NCI-H128 (cell line): ENCODE measurements around the gene TP53I11.

Experiments
- DNase-seq: peaks from one replicate; lab custom pipeline; 2025; ENCODE audit not compliant: unreplicated experiment; lab: John Stamatoyannopoulos, UW

The TP53I11 gene

DNA sequence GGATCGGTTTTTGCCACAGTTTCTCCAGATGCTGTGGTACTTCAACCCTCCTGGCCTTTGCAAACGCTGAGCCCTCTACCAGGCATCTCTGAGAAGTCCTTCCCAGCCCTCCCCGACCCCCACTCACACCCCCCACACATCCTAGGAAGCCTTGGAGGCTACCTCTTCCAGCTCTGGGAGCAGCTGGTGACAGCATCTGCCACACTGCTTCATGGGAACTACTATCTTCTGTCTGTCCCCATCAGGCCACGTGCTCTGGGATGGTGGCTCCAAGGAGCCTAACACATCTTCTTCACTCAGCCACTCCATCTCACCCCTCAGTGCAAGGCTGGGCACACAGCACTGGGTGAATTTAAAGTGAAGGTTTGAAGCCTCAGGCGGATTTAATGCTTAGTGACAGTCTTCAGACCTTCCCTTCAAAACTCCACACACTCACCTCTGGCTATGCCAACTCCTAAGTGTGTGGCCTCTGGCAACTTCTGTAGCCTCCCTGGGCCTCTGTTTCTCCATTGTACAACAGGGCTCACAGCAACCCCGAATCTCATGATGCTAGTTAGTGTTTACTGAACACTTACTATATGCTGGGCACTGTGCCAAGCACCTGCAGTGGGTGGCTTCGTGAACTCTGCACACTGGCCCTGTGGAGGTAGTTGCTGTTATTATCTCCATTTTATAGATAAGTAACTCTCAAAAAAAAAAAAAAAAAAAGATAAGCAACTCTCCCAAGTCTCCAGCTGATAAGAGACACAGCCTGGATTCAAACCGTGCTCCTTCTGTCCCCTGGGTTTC, 7.3 kb upstream of the TP53I11 start:
- no peak for DNase-seq

DNA sequence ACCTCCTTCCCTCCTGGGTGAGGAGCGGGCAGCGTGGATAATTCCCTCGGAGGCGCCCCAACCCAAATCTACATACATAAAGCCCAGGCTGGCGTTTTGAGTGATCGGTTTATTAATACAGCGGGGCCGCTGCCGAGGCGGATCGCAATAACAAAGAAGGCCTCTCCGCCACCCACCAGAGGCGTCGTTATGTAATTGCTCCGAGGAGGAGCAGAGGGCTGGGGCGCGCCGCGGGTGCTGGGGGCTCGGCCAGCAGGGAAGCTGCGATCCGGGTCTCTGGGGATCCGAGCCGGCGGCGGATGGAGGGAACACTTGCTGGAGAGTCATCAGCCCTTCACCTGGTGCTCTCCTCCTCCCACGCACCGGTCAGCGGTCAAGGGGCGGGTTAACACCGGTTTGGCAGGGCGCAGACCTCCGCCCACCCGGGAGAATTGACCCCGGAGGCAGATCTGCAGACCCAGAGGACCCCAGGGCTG, 6.4 kb upstream of the TP53I11 start:
- DNase-seq = no peak

DNA sequence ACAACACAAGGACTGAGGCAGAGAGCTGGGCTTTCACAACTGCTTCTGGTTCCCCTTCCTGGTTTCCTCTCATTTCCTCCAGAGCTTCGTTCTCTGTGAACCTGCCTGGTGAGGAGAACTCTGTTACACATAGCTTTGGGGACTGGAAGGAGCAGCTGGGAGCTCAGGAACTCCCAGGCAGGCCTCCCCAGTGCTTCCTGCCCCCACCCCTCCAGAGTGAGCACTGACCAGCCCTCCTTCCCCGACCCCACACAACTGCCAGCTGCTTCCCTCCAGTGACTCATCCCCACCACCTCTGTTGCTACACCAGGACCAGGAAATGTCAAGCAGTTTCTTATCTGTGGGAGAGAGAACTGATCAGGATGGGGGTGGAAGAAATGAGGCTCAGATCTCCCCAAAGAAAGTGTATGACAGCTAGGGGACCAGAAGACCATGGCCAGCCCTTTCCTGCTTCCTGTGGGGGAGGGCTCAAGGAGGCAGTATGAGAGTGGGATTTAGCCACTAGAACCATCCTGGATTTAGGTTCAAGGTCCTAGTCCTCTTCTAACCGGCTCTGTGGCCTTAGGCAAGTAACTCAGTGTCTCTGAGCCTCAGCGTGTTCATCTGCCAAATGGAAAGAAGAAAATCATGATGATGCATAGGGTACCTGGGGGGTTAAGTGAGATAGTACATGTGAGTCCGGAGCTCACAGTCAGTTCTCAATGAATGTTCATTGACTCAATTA, 4.5 kb upstream of the TP53I11 start:
- DNase-seq = no peak

DNA sequence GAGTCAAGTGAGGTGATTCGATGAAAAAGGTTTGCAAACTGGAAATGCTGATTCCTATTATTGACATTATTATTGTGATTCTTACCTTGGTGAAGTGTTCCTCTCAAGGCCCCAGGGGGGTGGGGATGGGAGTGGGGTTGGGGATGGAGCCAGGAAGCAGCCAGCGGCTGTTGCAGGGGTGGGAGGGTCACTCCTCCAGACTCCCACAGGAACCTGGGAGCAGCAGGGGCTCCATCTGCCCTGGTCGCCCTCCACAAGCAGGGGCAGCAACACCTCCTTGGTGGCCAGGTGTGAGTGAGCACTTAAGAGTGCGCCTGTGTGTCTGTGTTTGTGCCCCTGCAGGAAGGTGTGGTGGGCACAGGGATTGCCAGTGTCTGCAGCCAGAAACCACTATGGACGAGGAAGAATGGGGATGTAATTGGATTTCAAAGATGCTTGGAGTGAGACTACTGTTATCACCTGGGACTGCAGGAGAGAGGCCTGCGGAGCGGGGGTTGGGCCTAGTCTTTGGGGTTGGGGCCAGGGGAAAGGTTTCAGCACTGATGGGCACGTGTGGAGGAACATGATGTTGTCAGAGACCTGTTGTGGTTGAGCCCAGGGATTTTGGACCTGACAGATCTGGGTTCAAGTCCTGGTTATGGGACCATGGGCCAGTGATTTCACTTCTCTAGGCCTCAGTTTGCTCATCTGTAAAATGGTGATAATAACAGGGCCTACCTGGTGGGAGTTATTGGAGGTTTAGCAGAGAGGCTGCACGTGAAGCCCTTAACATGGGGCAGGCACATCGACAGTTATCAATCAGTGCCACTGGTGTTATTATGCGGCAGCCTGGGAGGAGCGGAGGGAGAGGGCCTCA, 3.6 kb upstream of the TP53I11 start:
- no peak for DNase-seq

DNA sequence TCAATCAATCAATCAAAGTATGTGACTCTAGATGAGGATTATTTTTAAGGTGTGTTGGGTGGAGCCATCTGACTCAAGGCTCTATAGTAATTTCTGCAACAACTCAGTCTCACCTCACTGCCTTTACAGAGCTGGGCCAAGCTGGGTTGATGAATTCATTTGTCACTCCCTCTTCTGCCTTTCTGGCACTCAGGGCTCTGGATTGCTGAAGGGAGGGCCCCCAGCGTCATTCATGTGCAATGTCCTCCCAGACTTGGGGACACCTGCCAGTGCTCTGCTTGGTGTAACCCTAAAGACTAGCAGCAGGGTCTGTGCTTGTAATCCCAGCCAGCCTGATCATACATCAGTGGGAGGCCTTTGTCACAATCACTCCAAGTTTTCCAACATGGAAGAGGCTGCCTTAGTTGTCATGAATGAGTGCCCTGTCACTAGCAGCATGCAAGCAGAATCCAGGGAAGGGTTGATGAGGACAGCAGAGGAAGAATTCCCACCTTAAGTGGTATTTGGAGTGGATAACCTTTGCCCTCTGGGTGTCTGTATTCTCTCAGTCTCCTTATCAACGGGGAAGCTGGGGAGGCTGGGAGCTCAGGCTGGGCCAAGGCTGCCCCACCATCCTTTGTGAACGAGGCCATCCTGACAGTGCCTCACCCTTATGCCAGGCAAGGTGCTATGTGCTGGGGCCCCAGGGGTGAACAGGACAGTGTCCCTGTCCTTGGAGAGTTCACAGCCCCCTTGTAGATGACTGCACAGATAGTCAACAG, 2.0 kb upstream of the TP53I11 start:
- no peak for DNase-seq

DNA sequence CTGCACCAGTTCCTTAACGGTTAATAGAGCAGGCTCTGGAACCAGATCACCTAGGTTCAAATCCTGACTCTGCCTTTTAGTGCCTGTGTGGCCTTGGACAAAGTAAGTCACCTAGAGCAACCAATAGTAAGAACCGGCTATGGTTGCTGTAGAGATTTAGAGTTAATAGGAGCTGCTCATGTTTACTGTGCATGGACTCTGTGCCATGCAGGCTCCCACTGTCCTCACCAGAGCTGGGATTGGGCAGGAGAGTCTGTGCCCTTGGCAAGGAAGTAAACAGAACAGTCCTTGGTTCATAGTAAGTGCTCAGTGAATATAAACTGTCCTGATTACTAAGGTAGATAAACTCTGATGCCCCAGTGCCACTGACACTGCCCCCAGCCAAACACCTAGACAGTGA, 1.4 kb upstream of the TP53I11 start:
- no peak for DNase-seq

DNA sequence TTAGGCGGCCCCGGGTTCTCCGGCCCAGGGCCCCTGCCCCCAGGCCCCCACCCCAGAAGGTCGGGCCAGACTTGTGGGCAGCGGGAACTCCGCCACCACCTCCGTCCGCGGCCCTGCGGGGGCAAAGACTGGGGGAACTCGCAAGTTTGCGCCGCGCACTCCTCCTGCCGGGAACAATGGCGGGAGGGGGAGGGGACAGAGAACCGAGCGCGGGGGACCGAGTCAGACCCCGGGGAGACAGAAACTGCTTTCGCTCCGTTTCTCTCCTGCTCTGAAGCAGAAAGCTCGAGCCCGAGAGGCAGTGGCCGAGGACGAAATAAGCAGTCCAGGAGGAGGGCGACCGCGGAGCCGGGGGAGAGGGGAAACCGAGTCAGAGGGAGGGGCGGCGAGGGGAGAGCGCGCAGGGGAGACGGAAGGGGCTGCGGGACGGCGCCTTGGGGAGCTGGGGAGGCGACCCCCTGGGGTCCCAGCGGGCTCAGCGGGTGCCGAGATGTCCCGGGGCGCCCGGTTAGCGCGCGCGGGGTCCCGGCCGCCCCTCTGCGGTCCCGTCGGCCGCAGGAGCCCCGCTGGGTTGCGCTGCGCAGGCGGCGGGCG, 555 bp downstream of the TP53I11 start:
- DNase-seq = no peak

DNA sequence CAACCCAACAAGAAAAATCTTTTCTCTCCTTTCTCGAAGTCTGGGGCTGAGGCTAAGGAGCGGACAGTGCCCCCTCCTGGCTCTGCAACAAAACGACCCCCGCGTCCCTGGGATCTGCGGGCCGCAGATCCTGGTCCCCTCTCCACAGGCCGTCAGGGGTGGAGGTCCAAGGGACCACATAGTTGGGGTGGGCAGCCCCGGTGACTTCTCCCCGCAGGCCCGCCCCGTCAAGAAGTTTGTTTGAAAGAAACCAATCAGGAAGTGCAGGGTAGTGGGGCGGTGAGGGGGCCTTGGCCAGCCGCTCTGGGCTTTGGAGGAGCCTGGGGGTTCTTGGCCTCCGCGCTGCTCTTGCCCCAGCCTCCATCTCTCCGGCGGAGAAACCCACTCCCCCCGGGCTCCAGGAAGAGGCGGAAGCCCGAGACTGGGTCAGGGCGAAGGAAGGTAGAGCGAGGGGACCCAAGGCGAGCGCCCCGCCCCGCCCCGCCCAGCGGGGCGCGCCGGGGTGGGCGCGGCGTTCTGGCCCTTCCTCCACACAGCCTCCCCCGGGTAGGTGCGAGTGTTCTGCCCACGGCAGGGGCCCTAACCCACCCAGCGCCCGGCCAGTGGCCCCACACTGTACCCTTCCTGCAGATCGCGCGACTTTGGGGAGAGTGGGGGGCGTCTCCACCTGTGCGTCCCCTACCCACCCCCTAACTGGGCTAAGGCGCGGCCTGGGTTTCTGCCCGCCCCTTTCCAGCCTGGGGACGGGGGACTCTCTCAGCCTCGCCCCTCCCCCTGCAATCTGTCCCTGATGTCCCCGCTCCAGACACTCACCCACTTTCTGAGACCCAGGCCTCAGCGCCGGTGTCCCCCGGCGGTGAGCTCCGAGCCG, 1.3 kb downstream of the TP53I11 start:
- DNase-seq = no peak

DNA sequence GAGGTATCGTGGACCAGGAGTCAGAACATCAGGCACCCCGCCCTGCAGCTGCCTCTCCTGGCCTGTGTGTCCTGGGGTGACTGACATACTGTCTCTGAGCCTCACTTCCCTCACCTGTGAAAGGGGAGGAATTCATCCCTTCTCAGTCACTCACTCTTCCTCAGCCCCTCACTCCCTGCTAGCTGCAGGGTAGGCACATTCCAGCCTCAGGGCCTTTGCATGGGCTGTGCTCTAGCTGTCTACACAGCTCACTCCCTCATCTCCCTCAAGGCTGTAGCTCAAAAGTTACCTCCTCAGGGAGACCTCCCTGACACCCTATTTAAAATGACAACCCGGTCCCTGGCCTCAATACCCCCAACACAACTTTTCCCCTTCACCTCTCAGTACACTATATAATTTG, 2.5 kb downstream of the TP53I11 start:
- DNase-seq = no peak

DNA sequence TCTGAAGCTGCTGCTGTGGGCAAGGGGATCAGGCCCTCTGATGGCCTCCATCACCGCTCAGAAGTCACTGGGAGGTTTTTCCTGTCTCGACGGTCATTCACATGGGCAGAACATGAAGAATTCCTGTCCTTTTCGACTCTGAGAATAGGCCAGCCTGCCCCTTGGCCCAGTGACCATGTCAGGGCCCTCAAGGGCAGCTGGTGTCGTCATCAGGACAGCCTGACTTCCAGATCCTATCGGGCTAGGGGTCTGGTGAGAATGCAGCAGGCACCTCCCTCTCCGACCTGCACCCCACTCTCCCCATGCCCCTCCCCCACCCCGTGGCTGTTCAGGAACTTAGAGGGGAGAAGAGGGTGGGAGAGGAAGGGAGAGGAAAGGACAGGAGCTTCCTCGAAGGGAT, 3.6 kb downstream of the TP53I11 start:
- no peak for DNase-seq

DNA sequence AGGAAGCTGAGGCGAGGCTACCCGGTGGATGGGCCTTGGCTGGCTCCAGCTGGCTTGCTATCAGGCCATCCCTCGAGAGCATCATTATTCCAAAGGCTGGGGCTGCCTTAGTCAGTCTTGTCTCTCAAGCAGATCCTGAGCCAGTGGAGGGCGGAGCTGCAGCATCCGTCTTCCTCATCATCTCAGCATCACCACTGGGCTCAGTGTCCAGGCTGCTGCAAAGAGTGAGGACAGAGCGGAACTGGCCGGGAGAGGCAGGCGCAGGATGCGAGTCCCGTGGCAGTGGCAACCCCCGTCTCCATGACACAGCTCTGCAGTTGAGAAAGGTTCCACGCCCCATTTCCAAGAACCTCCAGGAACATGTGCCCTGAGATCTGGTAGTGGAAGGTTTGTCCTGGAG, 4.4 kb downstream of the TP53I11 start:
- DNase-seq = no peak

DNA sequence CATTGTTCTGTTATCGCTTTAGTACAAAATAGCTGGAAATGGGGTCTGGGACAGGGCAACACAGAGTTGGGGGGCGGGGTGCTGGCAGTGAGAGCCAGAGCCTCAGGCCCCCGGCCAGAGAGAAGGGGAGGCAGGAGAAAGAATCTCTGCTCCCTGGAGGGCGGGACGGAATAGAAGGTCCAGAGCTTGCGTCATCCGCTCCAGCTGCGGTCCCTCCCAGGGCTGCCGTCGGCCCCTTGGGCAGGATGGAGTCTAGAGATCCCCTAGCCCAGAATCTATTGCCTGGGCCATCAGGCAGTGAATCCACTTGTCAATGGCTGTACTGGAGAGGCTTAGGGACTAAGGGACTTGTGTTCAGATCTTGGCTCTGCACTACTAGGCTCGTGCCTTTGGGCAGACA, 5.0 kb downstream of the TP53I11 start:
- DNase-seq = no peak

DNA sequence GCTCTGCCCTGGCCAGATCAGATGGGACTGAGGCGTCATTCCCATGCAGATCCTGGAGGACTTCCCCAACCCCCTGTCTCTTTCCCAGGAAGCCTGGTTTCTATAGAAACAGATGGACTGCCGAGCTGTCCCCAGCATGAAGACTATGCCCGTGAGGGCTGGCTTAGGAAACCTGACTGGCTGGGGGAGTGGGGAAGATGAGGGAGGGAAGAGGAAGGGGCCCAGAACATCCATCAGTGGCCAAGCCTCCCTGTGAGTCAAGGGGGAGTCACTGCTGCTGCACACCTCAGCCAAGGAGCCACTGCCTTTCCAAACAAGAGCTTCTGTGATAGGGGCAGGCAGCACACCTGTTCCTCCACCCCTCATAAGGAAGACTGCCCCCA, 5.8 kb downstream of the TP53I11 start:
- no peak for DNase-seq

DNA sequence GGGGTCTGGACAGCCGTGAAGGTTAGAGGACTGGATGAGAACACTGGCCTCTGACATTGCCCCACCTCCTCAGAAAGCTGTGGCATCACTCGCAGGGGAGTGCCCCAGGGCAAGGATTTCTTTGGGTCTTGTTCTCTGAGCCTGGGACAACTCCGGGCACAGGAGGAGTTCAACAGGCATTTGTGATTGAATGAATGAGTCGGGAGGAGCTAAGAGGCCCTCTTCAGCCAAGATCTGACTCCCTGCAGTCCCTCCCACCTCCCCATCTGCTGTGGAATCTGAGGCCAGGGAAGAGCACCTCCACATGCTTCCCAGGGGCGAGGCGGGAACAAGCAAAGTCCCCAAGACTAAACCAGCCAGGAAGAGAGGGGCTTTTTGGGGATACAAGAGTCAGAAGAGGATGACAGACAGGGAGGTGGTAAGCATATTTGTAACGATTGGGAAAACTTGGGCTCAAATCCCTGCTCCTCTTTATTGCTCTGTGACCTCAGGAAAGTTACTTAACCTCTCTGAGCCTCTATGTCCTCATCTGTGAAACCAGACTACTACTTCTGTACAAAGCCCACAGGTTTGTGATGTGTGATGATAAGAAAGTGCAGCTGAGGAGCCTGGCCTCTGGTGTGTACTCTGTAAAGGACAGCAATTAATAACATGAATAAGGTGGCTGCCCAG, 6.4 kb downstream of the TP53I11 start:
- DNase-seq = no peak

DNA sequence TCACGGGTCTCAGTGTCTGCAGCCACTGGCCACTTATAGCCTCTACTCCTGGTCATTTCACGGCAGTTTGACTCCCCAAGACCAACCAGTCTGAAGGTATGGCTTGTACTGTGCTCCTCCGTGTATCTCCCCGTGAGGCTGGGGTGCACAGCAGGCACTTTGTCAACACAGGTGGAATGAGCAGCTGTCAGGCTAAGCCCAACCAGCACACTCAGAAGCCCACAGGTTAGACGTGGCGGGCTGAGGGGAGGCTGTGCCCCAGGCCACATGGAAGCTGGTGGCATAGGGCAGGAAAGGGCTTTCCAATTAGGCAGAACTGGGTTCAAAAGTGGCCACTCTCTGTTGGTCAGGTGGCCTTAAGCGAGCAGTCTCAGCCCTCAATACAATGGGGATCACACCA, 7.0 kb downstream of the TP53I11 start:
- DNase-seq = no peak

DNA sequence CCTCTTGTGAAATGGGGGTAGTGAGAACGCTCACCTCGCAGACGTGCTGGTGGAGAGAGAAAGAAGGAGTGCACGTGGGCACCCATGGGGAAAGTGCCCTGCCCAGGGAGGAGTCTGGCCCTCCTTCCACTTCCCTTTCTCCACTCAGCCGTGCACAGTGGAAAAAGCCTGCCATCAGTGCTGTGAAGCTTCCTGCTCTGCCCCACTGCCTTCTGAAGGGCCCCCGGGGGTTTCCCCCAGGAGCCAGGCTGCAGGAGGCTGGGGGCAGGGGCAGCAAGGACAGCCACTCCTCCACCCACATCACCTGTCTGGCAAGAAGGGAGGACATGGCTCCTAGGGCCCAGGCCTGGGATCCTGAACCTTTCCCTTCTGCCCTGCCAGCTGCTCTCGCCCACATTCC, 7.6 kb downstream of the TP53I11 start:
- no peak for DNase-seq

DNA sequence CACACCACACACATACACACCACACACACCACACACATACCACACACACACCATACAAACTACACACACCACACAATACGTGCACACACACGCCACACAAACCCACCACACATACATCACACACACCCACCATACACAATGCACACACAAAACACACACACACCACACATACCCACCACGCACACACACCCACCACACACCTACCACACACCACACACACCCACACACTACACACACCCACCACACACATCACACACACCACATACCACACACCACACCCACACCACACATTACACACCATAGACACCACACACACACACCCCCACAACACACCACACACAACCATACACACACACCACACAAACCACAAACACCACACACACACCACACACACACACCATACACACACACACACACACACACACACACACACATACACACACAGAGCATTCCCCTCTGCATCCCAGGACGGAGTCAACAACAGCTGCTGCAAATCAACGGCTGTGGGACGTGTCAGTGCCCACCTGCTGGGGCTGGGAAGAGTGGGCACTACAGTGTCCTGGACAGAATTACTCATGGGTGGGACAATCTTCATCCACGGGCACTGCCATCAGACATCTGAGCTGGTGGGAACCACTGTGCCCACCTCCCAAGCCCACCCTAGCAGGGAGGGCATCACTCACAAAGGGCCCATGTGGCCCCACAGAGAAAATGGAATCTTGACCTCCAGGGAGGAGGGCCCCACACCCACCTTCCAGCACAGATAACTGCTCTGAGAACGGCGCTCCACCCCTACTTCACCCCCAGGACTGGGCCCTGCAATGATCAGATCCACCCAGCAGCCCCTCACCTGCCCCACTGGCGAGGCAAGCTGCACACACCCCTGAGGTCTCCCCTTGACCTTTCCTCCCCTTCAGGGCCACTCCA, 8.4 kb downstream of the TP53I11 start:
- DNase-seq = no peak
